ENCODE data around the gene PPP4R2.

Gene PPP4R2

GRCh38 chr3:73029321-73029796, 32.7 kb downstream of the PPP4R2 start:
- TF ChIP-seq CTCF (IDR thresholded peaks at IDR 0.05; ENCODE audit: low read depth, low read length), result no peak
- DNase-seq (ENCODE audit: low read depth in 2 of 2), result peak; percentile 78 to 91
- no peak overlapping the region for H3K4me3 ChIP-seq (replicated peaks in 1 of 2; ENCODE audit: low read depth in 2 of 2, low read length in 2 of 2)

GRCh38 chr3:73030073-73030597, 33.5 kb downstream of the PPP4R2 start:
- no peak overlapping the region for H3K4me3 ChIP-seq (replicated peaks in 1 of 2; ENCODE audit: low read depth in 2 of 2, low read length in 2 of 2)
- TF ChIP-seq CTCF (IDR thresholded peaks at IDR 0.05; ENCODE audit: low read depth, low read length), result no peak
- DNase-seq (ENCODE audit: low read depth in 2 of 2), result no peak

- no peak for TF ChIP-seq CTCF (IDR thresholded peaks at IDR 0.05; ENCODE audit: low read depth, low read length)
Measured at GRCh38 chr3:73031573-73032103, 35.0 kb downstream of the PPP4R2 start.

GRCh38 chr3:73036694-73037591, 40.3 kb downstream of the PPP4R2 start:
- no peak for TF ChIP-seq CTCF (IDR thresholded peaks at IDR 0.05; ENCODE audit: low read depth, low read length)
- peak; percentile 34 to 60 for DNase-seq (ENCODE audit: low read depth in 2 of 2)
- H3K4me3 ChIP-seq (replicated peaks in 1 of 2; ENCODE audit: low read depth in 2 of 2, low read length in 2 of 2), result no peak overlapping the region

More at GRCh38 chr3:73031573-73032103, 35.0 kb downstream of the PPP4R2 start:
- no peak for DNase-seq (ENCODE audit: low read depth in 2 of 2)
- no peak overlapping the region for H3K4me3 ChIP-seq (replicated peaks in 1 of 2; ENCODE audit: low read depth in 2 of 2, low read length in 2 of 2)

- TF ChIP-seq CTCF (IDR thresholded peaks at IDR 0.05; ENCODE audit: low read depth, low read length), result no peak
- DNase-seq (ENCODE audit: low read depth in 2 of 2), result peak; percentile 13 to 19
- no peak overlapping the region for H3K4me3 ChIP-seq (replicated peaks in 1 of 2; ENCODE audit: low read depth in 2 of 2, low read length in 2 of 2)
Measured at GRCh38 chr3:73041537-73041936, 44.9 kb downstream of the PPP4R2 start.

- no peak overlapping the region for H3K4me3 ChIP-seq (replicated peaks in 1 of 2; ENCODE audit: low read depth in 2 of 2, low read length in 2 of 2)
- no peak for DNase-seq (ENCODE audit: low read depth in 2 of 2)
- TF ChIP-seq CTCF (IDR thresholded peaks at IDR 0.05; ENCODE audit: low read depth, low read length), result no peak
Measured at GRCh38 chr3:73043414-73043813, 46.8 kb downstream of the PPP4R2 start.
